ENCODE data around the gene GPHA2. TPM values are rescaled to one million over a fixed set of nuclear protein-coding genes. Genes with fewer than 3 reads are reported as not detected.

GPHA2 gene
- total and polyA plus RNA-seq, 10 of the 15 experiments (the other 5 are each of a cell fraction or from before 2014, with no cell fraction given) = not detected

DNA sequence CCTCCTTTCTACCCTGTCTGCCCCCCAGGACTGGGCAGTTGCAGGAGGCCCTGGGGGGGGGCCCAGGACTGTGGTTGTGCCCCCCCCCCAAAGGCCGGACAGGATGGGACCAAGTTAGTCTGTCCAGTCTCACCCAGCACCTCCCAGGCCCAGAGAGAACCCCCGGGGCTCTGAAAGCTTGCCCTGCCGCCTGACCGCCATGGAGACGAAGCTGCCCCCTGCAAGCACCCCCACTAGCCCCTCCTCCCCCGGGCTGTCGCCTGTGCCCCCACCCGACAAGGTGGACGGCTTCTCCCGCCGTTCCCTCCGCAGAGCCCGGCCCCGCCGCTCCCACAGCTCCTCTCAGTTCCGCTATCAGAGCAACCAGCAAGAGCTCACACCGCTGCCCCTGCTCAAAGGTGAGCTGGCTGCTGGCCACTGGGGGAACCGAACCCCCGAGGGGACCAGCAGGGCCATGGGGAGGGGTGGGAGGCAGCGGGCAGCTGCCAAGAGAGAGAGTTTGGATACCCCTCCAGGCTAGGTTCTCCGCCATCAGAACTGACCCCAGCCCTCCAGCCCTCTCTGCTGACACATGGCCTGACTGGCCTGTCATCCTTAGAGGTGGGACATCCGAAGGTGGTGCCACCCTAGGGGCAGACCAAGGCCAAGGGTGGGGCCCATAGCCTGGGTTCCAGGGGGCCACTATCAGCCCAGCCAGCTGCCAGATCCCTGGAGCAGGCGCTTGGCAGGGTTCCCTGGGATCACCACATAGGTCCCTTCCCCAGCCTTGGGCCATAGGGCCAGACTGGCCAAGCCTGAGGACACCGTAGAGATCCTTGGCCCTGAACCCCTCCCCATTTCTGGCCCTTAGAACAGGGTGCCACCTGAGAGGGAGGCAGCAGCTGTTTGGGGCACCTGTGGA is 9.9 kb downstream of the GPHA2 start:
- Histone ChIP-seq H2AFZ (ENCODE audit: control insufficient read depth, low read depth, low read length) (no peak overlapping the region), H4K20me1 (ENCODE audit: control insufficient read depth, insufficient read depth) (no peaks in the 10 kb centered on the region), H3K27ac (ENCODE audit: control insufficient read depth, insufficient read depth) (no peak overlapping the region), H3K36me3 (ENCODE audit: control insufficient read depth in 2 of 2, insufficient read depth in 2 of 2, low read length in 1 of 2) (no peaks in the 10 kb centered on the region; a peak in 1 of 4 replicates), H3K79me2 (ENCODE audit: control insufficient read depth, insufficient read depth, low read length) (no peaks in the 10 kb centered on the region), H3K27me3 (replicated peaks in 1 of 2; ENCODE audit: control insufficient read depth in 2 of 2, insufficient read depth in 2 of 2, low read length in 1 of 2) (no peaks in the 10 kb centered on the region), H3K4me1 (ENCODE audit: control insufficient read depth, insufficient read depth, low read length) (peaks cover 5% of the 10 kb centered on the region), H3K4me3 (peak overlapping the region; percentile 66), H3K4me2 (ENCODE audit: control insufficient read depth, insufficient read depth) (peak overlapping the region; percentile 100), H3K9ac (ENCODE audit: control insufficient read depth, insufficient read depth, low read length) (peak overlapping the region; percentile 83), H3K9me3 (replicated peaks; ENCODE audit: control insufficient read depth, insufficient read depth, low read length) (no peaks in the 10 kb centered on the region)
- 61% methylated on average over 13 of the region's 24 CpGs for WGBS (ENCODE audit: insufficient coverage, insufficient replicate concordance, low lambda C conversion rate, missing lambda C conversion rate)
- BruUV-seq (replicated peaks) = no TSS peak
- POLR2A ChIA-PET = interaction anchor here (1.5 kb wide), 1 partner anchor 78 kb away, joined by 4 read pairs; no protein-coding TSS in a partner anchor
- no peak for ATAC-seq
- RAD21 ChIA-PET (ENCODE audit: unreplicated experiment) = interaction anchor here (2.0 kb wide), 1 partner anchor 78 kb away, joined by 8 read pairs; no protein-coding TSS in a partner anchor
- in situ Hi-C loops (cut with MboI) = no loop called here
- CTCF ChIA-PET = interaction anchor here (1.3 kb wide), 1 partner anchor 78 kb away, joined by 4 read pairs; no protein-coding TSS in a partner anchor
- no peak for FAIRE-seq
- SMC1A ChIA-PET (ENCODE audit: uncharacterized antibody, unreplicated experiment) = interaction anchor here (1.4 kb wide), 1 partner anchor 25 kb away, joined by 4 read pairs; no protein-coding TSS in a partner anchor
- intact Hi-C loops (cut with micrococcal nuclease; ENCODE audit: unreplicated experiment) = no loop called here
- TF ChIP-seq, protein P1, sequence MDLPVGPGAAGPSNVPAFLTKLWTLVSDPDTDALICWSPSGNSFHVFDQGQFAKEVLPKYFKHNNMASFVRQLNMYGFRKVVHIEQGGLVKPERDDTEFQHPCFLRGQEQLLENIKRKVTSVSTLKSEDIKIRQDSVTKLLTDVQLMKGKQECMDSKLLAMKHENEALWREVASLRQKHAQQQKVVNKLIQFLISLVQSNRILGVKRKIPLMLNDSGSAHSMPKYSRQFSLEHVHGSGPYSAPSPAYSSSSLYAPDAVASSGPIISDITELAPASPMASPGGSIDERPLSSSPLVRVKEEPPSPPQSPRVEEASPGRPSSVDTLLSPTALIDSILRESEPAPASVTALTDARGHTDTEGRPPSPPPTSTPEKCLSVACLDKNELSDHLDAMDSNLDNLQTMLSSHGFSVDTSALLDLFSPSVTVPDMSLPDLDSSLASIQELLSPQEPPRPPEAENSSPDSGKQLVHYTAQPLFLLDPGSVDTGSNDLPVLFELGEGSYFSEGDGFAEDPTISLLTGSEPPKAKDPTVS (IDR thresholded peaks at IDR 0.05; ENCODE audit: low read depth, low read length) = no peak
- no peak for DNase-seq (ENCODE audit: low read depth, low spot score)

DNA sequence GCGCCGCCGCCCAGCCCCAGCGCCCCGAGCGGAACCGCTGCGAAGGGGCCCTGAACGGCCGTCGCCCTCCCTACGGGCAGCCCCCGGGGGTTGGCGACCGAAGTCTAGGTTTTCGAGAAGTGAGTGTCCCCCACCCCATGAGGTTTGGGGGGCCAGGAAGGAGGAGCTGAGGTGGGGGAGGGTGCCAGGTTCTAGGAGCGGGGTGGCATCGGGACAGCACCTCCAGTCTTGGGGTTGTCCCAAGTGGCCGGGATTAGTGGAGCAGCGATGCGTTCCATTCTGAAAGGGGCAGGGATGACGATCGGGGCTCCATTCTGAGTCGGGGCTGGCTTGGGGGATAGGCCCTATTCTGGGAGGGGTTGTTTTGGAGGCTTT is 10.8 kb downstream of the GPHA2 start:
- DNase-seq (ENCODE audit: low read depth, low spot score) = no peak
- BruUV-seq (replicated peaks) = no TSS peak
- FAIRE-seq = no peak
- WGBS (ENCODE audit: insufficient coverage, insufficient replicate concordance, low lambda C conversion rate, missing lambda C conversion rate) = 4% methylated on average over 24 of the region's 24 CpGs
- in situ Hi-C loops (cut with MboI) (no loop called here), intact Hi-C loops (cut with micrococcal nuclease; ENCODE audit: unreplicated experiment) (no loop called here)
- Histone ChIP-seq H3K4me2 (ENCODE audit: control insufficient read depth, insufficient read depth) (peak overlapping the region; percentile 100), H3K79me2 (ENCODE audit: control insufficient read depth, insufficient read depth, low read length) (no peaks in the 10 kb centered on the region), H3K27me3 (replicated peaks in 1 of 2; ENCODE audit: control insufficient read depth in 2 of 2, insufficient read depth in 2 of 2, low read length in 1 of 2) (no peaks in the 10 kb centered on the region), H4K20me1 (ENCODE audit: control insufficient read depth, insufficient read depth) (no peaks in the 10 kb centered on the region), H3K27ac (ENCODE audit: control insufficient read depth, insufficient read depth) (no peak overlapping the region), H3K4me3 (peak overlapping the region; percentile 66), H3K9ac (ENCODE audit: control insufficient read depth, insufficient read depth, low read length) (peak overlapping the region; percentile 83), H2AFZ (ENCODE audit: control insufficient read depth, low read depth, low read length) (peak overlapping the region; percentile 100), H3K36me3 (ENCODE audit: control insufficient read depth in 2 of 2, insufficient read depth in 2 of 2, low read length in 1 of 2) (no peaks in the 10 kb centered on the region; a peak in 1 of 4 replicates), H3K4me1 (ENCODE audit: control insufficient read depth, insufficient read depth, low read length) (peaks cover 5% of the 10 kb centered on the region), H3K9me3 (replicated peaks; ENCODE audit: control insufficient read depth, insufficient read depth, low read length) (no peaks in the 10 kb centered on the region)
- ChIA-PET SMC1A (ENCODE audit: uncharacterized antibody, unreplicated experiment) (interaction anchor here (0.9 to 1.4 kb wide), 3 partner anchors 24 to 77 kb away, joined by 3 to 6 read pairs (median 4); no protein-coding TSS in a partner anchor), CTCF (interaction anchor here (0.8 to 1.3 kb wide), 5 partner anchors 24 to 191 kb away, joined by 3 to 4 read pairs (median 3); partner anchors contain the start of gene TM7SF2), POLR2A (interaction anchor here (0.6 to 1.5 kb wide), 5 partner anchors 13 to 187 kb away, joined by 3 to 4 read pairs (median 3); partner anchors contain the start of genes SF1 and TM7SF2), RAD21 (ENCODE audit: unreplicated experiment) (interaction anchor here (0.5 to 2.0 kb wide), 4 partner anchors 9 to 338 kb away, joined by 3 to 8 read pairs (median 3); partner anchors contain the start of gene ARL2)
- ATAC-seq = peak; percentile 4; the same call in 1 of the 3 replicates
- no peak for TF ChIP-seq BHLHE40 (IDR thresholded peaks at IDR 0.05; ENCODE audit: borderline replicate concordance in 1 of 2, low read depth in 2 of 2, low read length in 1 of 2)
- TF ChIP-seq, protein P2, sequence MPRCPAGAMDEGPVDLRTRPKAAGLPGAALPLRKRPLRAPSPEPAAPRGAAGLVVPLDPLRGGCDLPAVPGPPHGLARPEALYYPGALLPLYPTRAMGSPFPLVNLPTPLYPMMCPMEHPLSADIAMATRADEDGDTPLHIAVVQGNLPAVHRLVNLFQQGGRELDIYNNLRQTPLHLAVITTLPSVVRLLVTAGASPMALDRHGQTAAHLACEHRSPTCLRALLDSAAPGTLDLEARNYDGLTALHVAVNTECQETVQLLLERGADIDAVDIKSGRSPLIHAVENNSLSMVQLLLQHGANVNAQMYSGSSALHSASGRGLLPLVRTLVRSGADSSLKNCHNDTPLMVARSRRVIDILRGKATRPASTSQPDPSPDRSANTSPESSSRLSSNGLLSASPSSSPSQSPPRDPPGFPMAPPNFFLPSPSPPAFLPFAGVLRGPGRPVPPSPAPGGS (IDR thresholded peaks at IDR 0.05; ENCODE audit: borderline replicate concordance, insufficient read depth, low read depth, low read length, poor library complexity, severe bottlenecking) = no peak
- no peak for TF ChIP-seq ZNF274 (IDR thresholded peaks at IDR 0.05; ENCODE audit: insufficient read depth, insufficient read length)
- 0 out of 2 replicates have a peak, but pooled peaks have one; percentile 1 for TF ChIP-seq SMARCA5 (IDR thresholded peaks at IDR 0.05)
- TF ChIP-seq, protein P3, sequence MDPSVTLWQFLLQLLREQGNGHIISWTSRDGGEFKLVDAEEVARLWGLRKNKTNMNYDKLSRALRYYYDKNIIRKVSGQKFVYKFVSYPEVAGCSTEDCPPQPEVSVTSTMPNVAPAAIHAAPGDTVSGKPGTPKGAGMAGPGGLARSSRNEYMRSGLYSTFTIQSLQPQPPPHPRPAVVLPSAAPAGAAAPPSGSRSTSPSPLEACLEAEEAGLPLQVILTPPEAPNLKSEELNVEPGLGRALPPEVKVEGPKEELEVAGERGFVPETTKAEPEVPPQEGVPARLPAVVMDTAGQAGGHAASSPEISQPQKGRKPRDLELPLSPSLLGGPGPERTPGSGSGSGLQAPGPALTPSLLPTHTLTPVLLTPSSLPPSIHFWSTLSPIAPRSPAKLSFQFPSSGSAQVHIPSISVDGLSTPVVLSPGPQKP (IDR thresholded peaks at IDR 0.05; ENCODE audit: low read depth, low read length) = no peak

All from GM12878 (cell line).